WI38 (cell line): ENCODE measurements around the gene TMCO1.

Experiments
- H3K4me3 ChIP-seq: 2 replicates; pipeline ENCODE4 v1.5.1; 2011; ENCODE audit warnings: low read depth, mild to moderate bottlenecking, control low read depth, low read length
- CTCF ChIP-seq: IDR thresholded peaks from 2 replicates; pipeline ENCODE4 v1.5.1; 2012; ENCODE audit warnings: low read depth, mild to moderate bottlenecking, control low read depth, low read length

The TMCO1 gene

GRCh38 chr1:165680303-165680702 lies 88.4 kb downstream of the TMCO1 start:
- TF ChIP-seq CTCF, result no peak
- no peak overlapping the region for H3K4me3 ChIP-seq

- TF ChIP-seq CTCF, result no peak
These were observed 89.2 kb downstream of the TMCO1 start for GRCh38 chr1:165679282-165680036.

GRCh38 chr1:165678509-165678908 lies 90.2 kb downstream of the TMCO1 start:
- no peak for TF ChIP-seq CTCF
- H3K4me3 ChIP-seq, result no peak overlapping the region

More at GRCh38 chr1:165679282-165680036, 89.2 kb downstream of the TMCO1 start:
- no peak overlapping the region for H3K4me3 ChIP-seq
